RWPE1 (cell line): ENCODE data around the gene PI4KA.

Experiments used
- CTCF ChIA-PET: fragments of 350-600 bp; sonication (Branson Sonifier 250); formaldehyde crosslinking; extraction: SDS; loops from one replicate; lab custom pipeline; 2021; lab: Yijun Ruan, JAX
- POLR2A ChIA-PET: fragments of 400-600 bp; formaldehyde crosslinking; extraction: SDS; loops from one replicate; lab custom pipeline; 2020; ENCODE audit warnings: antibody characterized with exemption; ENCODE audit not compliant: low non-redundant PET; lab: Yijun Ruan, JAX
- DNase-seq: peaks from one replicate; pipeline ENCODE4 v3.0.0; 2012; ENCODE audit warnings: low spot score
- H3K27ac ChIP-seq: fragments of 450-650 bp; 2 replicates; pipeline ENCODE4 v1.5.1; 2017
- CTCF ChIP-seq: fragments of 450-650 bp; conservative IDR thresholded peaks from 2 replicates; pipeline ENCODE4 v1.5.1; 2017; ENCODE audit warnings: low read depth, mild to moderate bottlenecking

Gene PI4KA

GRCh38 chr22:20764729-20765128, 93.9 kb downstream of the PI4KA start:
- CTCF ChIA-PET, result no interaction called here
- DNase-seq, result no peak
- H3K27ac ChIP-seq, result no peak overlapping the region
- POLR2A ChIA-PET, result no interaction called here
- no peak for TF ChIP-seq CTCF

- no peak for DNase-seq
- ChIA-PET POLR2A (no interaction called here), CTCF (interaction anchor here (0.8 kb wide), 1 partner anchor 200 kb away, joined by 4 read pairs; no protein-coding TSS in a partner anchor)
- no peak overlapping the region for H3K27ac ChIP-seq
- TF ChIP-seq CTCF, result no peak
These were observed 94.2 kb downstream of the PI4KA start for GRCh38 chr22:20764471-20764720.

- ChIA-PET POLR2A (no interaction called here), CTCF (interaction anchor here (0.8 kb wide), 1 partner anchor 200 kb away, joined by 4 read pairs; no protein-coding TSS in a partner anchor)
These were observed 94.8 kb downstream of the PI4KA start for GRCh38 chr22:20763630-20764470.

GRCh38 chr22:20762233-20762796, 96.3 kb downstream of the PI4KA start:
- no peak for DNase-seq
- H3K27ac ChIP-seq, result no peak overlapping the region
- ChIA-PET CTCF (interaction anchor here (0.6 kb wide), 1 partner anchor 22 kb away, joined by 3 read pairs; no protein-coding TSS in a partner anchor), POLR2A (no interaction called here)
- TF ChIP-seq CTCF, result no peak

More at GRCh38 chr22:20763630-20764470, 94.8 kb downstream of the PI4KA start:
- no peak for DNase-seq
- TF ChIP-seq CTCF, result no peak
- no peak overlapping the region for H3K27ac ChIP-seq

- TF ChIP-seq CTCF, result no peak
- ChIA-PET CTCF (no interaction called here), POLR2A (no interaction called here)
- H3K27ac ChIP-seq, result no peak overlapping the region
- no peak for DNase-seq
These were observed 97.1 kb downstream of the PI4KA start for GRCh38 chr22:20761536-20761935.

GRCh38 chr22:20760084-20760483, 98.5 kb downstream of the PI4KA start:
- CTCF ChIA-PET, result interaction anchor here (0.6 kb wide), 1 partner anchor 17 kb away, joined by 3 read pairs; no protein-coding TSS in a partner anchor
- no peak overlapping the region for H3K27ac ChIP-seq
- no peak for TF ChIP-seq CTCF
- DNase-seq, result no peak
- POLR2A ChIA-PET, result no interaction called here
